ENCODE data around the gene HACD2. TPM values are rescaled to one million over a fixed set of nuclear protein-coding genes. Genes with fewer than 3 reads are reported as not detected.
A peak's percentile ranks its signal among the peaks of the same experiment; 100 is the strongest.

HACD2 gene
- total and polyA plus RNA-seq, 9 of the 15 experiments (the other 6 are each of a cell fraction or from before 2014, with no cell fraction given), result 1.3 to 10.5 (median 3.8) TPM

DNA sequence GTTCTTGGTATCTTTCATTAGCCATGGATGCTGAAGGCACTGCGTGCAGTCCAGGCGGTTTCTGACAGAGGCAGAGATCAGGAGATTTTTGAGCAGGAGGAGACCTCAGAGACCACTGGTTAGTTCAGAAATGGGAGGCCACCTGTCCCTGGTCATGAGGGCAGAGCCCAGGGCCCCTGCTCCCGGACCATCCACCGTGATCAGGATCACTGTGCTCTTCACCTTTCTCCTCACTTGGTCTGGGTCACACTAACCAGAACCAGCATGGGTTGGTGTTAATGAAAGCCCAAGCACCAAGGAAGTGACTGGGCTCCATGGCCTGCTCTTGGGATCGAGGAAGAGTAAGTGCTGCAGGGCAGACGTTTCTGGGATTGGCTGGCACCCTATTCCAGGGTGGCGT, 42.0 kb upstream of the HACD2 start (continued):
- TF ChIP-seq SMC3 (conservative IDR thresholded peaks at IDR 0.05; ENCODE audit: insufficient read depth, low read depth, low read length) (no peak), NFIC (IDR thresholded peaks at IDR 0.05) (no peak)

- H3K79me2 ChIP-seq (ENCODE audit: control insufficient read depth, insufficient read depth, low read length), result no peaks in the 10 kb centered on the region
- intact Hi-C loops (cut with micrococcal nuclease), result no loop called here
- DNase-seq (ENCODE audit: extremely low read depth in 1 of 4, low spot score in 3 of 4) (peak; percentile 19 to 36 (median 31)), ATAC-seq (peak; percentile 62), FAIRE-seq (no peak)
- no peak overlapping the region for H2AFZ ChIP-seq (ENCODE audit: low read depth, low read length)
- no peak overlapping the region for H3K4me3 ChIP-seq
- H3K9me1 ChIP-seq (ENCODE audit: control insufficient read depth, insufficient read depth, low read length), result no peaks in the 10 kb centered on the region
- in situ Hi-C loops (cut with MboI), result no loop called here
- ChIA-PET CTCF (ENCODE audit: low intra/inter-chr PET ratio) (no interaction called here), POLR2A (interaction anchor here (1.0 kb wide), 1 partner anchor 9 kb away, joined by 3 read pairs; no protein-coding TSS in a partner anchor)
- no peaks in the 10 kb centered on the region for H3K36me3 ChIP-seq (ENCODE audit: control insufficient read depth, insufficient read depth, low read length)
- no peak overlapping the region for H3K9ac ChIP-seq (ENCODE audit: insufficient read depth in 1 of 2, low read depth in 2 of 2, low read length in 2 of 2)
- peaks cover 0 to 6% of the 10 kb centered on the region in 2 experiments; a peak in 2 of 5 replicates for H3K4me1 ChIP-seq (replicated peaks in 1 of 2; ENCODE audit: control insufficient read depth in 2 of 2, insufficient read depth in 2 of 2, low read length in 2 of 2)
- H4K20me1 ChIP-seq (replicated peaks; ENCODE audit: control insufficient read depth, insufficient read depth, low read length), result peaks cover 4% of the 10 kb centered on the region
- TF ChIP-seq NR2C1 (IDR thresholded peaks at IDR 0.05) (no peak), NR2C1 (tag; IDR thresholded peaks at IDR 0.05) (0 out of 2 replicates have a peak, but pooled peaks have one; percentile 56), NR2C2 (CRISPR knock-in tag; IDR thresholded peaks at IDR 0.05) (no peak), NR2C2 (tag; IDR thresholded peaks at IDR 0.05) (peak; percentile 52; the same call in 1 of the 2 replicates), ARID1B (IDR thresholded peaks at IDR 0.05) (peak; percentile 67), ZNF384 (IDR thresholded peaks at IDR 0.05; ENCODE audit: low read depth, low read length) (peak; percentile 52), CBFA2T2 (conservative IDR thresholded peaks at IDR 0.05) (0 out of 2 replicates have a peak, but pooled peaks have one; percentile 14), E2F1 (CRISPR knock-in tag; IDR thresholded peaks at IDR 0.05) (no peak), CTBP1 (IDR thresholded peaks at IDR 0.05; ENCODE audit: borderline replicate concordance) (peak; percentile 70; the same call in 1 of the 2 replicates), TCF3 (CRISPR knock-in tag; IDR thresholded peaks at IDR 0.05) (peak; percentile 51), SMARCA4 (IDR thresholded peaks at IDR 0.05) (peak; percentile 18; the same call in 1 of the 2 replicates), CBFA2T3 (IDR thresholded peaks at IDR 0.05) (peak; percentile 51), ZNF347 (CRISPR knock-in tag; IDR thresholded peaks at IDR 0.05; ENCODE audit: low read depth) (no peak), ARID2 (IDR thresholded peaks at IDR 0.05) (no peak), RCOR1 (IDR thresholded peaks at IDR 0.05; ENCODE audit: borderline replicate concordance in 1 of 2, low read depth in 2 of 2, low read length in 2 of 2) (peak in 1 of 2 experiments; percentile 54; a peak in 1 of 4 replicates), SMARCB1 (IDR thresholded peaks at IDR 0.05; ENCODE audit: insufficient read length, low read depth) (no peak), TEAD4 (IDR thresholded peaks at IDR 0.05; ENCODE audit: low read length) (peak; percentile 12; the same call in 1 of the 2 replicates), TEAD4 (CRISPR knock-in tag; IDR thresholded peaks at IDR 0.05; ENCODE audit: borderline replicate concordance) (no peak), TAL1 (IDR thresholded peaks at IDR 0.05) (peak; percentile 52), ZNF184 (CRISPR knock-in tag; IDR thresholded peaks at IDR 0.05) (no peak)
- BruUV-seq (replicated peaks), result no TSS peak
- no peak overlapping the region for H3K4me2 ChIP-seq (ENCODE audit: insufficient read depth, low read length)
- 0% methylated on average over 1 of the region's 1 CpG for WGBS (ENCODE audit: insufficient coverage, low coverage, missing lambda C conversion rate)
- H3K27me3 ChIP-seq (ENCODE audit: control insufficient read depth in 2 of 2, insufficient read depth in 2 of 2, low read length in 2 of 2), result peaks cover 0 to 20% of the 10 kb centered on the region in 2 experiments; a peak in 2 of 5 replicates
- H3K9me3 ChIP-seq (replicated peaks; ENCODE audit: control insufficient read depth, insufficient read depth, low read depth, low read length), result no peaks in the 10 kb centered on the region
- H3K27ac ChIP-seq (ENCODE audit: extremely low read depth, low read depth, low read length), result no peak overlapping the region
These were observed 39.4 kb upstream of the HACD2 start for GRCh38 chr3:123624302-123624701.
